ENCODE results near the gene PTGDR. TPM values are rescaled to one million over a fixed set of nuclear protein-coding genes. Genes with fewer than 3 reads are reported as not detected.

PTGDR gene
- total RNA-seq, 4 donors from 2014 or later = 0.17 to 0.66 (median 0.37) TPM

DNA sequence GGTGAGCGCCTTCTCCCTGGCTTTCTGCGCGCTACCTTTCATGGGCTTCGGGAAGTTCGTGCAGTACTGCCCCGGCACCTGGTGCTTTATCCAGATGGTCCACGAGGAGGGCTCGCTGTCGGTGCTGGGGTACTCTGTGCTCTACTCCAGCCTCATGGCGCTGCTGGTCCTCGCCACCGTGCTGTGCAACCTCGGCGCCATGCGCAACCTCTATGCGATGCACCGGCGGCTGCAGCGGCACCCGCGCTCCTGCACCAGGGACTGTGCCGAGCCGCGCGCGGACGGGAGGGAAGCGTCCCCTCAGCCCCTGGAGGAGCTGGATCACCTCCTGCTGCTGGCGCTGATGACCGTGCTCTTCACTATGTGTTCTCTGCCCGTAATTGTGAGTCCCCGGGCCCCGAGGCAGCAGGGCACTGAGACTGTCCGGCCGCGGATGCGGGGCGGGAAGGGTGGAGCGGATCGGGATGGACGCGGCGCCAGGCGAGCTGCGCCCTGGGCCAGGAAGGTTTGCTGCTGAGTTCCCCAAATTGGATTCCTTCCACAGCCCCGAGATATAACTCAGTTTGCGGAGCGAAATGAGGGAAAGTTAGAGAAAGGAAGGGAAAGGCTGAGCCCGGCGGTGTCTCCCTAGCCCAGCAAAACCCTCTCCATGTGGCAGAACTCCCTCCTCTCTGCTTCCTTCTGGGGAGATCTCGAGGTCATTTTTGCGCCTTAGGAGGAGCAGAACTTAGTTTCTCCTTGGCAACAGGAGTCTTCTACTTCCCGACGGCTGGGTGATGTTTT is 972 bp downstream of the PTGDR start:
- H3K4me3 ChIP-seq = peak overlapping the region; percentile 45 to 58 (median 48)
- H3K27ac ChIP-seq (replicated peaks in 1 of 4) = no peak overlapping the region
- H3K9me3 ChIP-seq = no peaks in the 10 kb centered on the region
- intact Hi-C loops (cut with DNase I) = no loop called here
- no peak for TF ChIP-seq POLR2A (IDR thresholded peaks at IDR 0.05; ENCODE audit: low read depth)
- TF ChIP-seq EP300 (IDR thresholded peaks at IDR 0.05) = no peak
- TF ChIP-seq POLR2AphosphoS5 (IDR thresholded peaks at IDR 0.05) = no peak
- TF ChIP-seq, protein P1, sequence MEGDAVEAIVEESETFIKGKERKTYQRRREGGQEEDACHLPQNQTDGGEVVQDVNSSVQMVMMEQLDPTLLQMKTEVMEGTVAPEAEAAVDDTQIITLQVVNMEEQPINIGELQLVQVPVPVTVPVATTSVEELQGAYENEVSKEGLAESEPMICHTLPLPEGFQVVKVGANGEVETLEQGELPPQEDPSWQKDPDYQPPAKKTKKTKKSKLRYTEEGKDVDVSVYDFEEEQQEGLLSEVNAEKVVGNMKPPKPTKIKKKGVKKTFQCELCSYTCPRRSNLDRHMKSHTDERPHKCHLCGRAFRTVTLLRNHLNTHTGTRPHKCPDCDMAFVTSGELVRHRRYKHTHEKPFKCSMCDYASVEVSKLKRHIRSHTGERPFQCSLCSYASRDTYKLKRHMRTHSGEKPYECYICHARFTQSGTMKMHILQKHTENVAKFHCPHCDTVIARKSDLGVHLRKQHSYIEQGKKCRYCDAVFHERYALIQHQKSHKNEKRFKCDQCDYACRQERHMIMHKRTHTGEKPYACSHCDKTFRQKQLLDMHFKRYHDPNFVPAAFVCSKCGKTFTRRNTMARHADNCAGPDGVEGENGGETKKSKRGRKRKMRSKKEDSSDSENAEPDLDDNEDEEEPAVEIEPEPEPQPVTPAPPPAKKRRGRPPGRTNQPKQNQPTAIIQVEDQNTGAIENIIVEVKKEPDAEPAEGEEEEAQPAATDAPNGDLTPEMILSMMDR (IDR thresholded peaks at IDR 0.05) = no peak
- no peaks in the 10 kb centered on the region for H3K36me3 ChIP-seq
- H3K4me1 ChIP-seq = peaks cover 21 to 31% (median 30%) of the 10 kb centered on the region in 4 donors
- H3K27me3 ChIP-seq = peaks cover 0 to 46% (median 0%) of the 10 kb centered on the region in 4 donors
- no peak for DNase-seq (ENCODE audit: extremely low spot score)
- WGBS = 3% methylated on average over 28 of the region's 54 CpGs

DNA sequence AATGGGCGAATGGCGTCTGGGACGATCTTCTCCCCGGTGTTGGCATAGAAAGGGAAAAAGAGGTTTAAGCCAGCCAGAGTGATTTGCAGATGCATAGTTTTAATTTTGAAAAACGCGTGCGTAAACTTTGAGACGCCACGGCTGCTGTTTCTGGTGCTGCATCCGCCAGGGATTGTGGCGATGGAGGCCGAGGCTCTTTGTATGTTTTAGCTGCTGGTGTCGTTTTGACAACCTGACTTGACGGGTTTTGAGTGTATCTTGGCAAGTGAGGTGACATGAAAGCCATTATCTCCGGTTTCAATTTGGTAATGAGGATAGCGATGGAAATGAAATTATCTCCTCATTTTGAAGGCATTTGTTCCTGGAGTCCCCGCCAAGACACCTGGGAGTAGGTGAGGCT is 1.6 kb downstream of the PTGDR start:
- DNase-seq (ENCODE audit: extremely low spot score) = no peak
- TF ChIP-seq EP300 (IDR thresholded peaks at IDR 0.05) (no peak), POLR2A (IDR thresholded peaks at IDR 0.05; ENCODE audit: low read depth) (no peak), POLR2AphosphoS5 (IDR thresholded peaks at IDR 0.05) (no peak)
- TF ChIP-seq, protein P1 (IDR thresholded peaks at IDR 0.05) = no peak
- peaks cover 0 to 46% (median 0%) of the 10 kb centered on the region in 4 donors for H3K27me3 ChIP-seq
- H3K36me3 ChIP-seq = no peaks in the 10 kb centered on the region
- no peaks in the 10 kb centered on the region for H3K9me3 ChIP-seq
- H3K4me3 ChIP-seq = peak overlapping the region; percentile 45 to 58 (median 48)
- H3K4me1 ChIP-seq = peaks cover 21 to 31% (median 30%) of the 10 kb centered on the region in 4 donors
- 42% methylated on average over 17 of the region's 17 CpGs for WGBS
- no peak overlapping the region for H3K27ac ChIP-seq (replicated peaks in 1 of 4)
- intact Hi-C loops (cut with DNase I) = no loop called here

DNA sequence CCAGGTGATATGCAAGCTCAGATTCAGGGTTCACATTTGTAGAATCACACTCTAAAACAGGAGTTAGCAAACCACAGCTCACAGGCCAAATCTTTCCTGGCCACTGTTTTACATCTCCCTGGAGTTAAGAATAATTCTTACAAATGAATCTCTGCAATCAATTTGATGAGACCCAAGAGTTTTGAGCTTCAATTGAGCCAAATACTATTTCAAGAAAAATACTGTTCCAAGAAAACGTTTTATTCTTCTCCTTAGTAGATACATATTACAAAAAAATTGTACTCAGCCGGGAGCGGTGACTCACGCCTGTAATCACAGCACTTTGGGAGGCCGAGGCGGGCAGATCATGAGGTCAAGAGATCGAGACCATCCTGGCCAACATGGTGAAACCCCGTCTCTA is 2.5 kb downstream of the PTGDR start:
- Histone ChIP-seq H3K9me3 (no peaks in the 10 kb centered on the region), H3K4me1 (peaks cover 21 to 31% (median 30%) of the 10 kb centered on the region in 4 donors), H3K36me3 (no peaks in the 10 kb centered on the region), H3K27ac (replicated peaks in 1 of 4) (no peak overlapping the region), H3K27me3 (peaks cover 0 to 46% (median 0%) of the 10 kb centered on the region in 4 donors), H3K4me3 (peak overlapping the region in 1 of 4 donors; percentile 45)
- no peak for DNase-seq (ENCODE audit: extremely low spot score)
- WGBS = 57% methylated on average over 8 of the region's 8 CpGs
- intact Hi-C loops (cut with DNase I) = no loop called here
- TF ChIP-seq EP300 (IDR thresholded peaks at IDR 0.05) = no peak
- TF ChIP-seq POLR2AphosphoS5 (IDR thresholded peaks at IDR 0.05) = peak in 1 of 2 donors; percentile 6

DNA sequence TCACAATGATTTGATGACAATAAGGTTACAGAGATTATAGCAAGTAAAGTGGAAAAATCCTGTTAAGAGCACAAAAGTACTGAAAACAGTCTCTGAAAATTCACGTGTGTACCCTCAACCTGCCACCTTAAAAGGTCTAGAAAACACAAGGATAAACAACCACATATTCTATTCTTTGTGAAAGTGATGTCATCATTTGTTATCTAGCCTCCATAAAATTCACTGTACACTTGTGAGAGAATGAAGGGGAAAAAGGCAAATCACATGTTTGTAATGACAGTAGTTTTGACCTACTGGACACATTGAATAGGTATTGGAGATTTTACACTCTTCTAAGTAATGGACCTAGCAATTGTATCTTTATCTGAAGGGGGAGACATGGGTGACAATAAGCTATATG is 4.0 kb downstream of the PTGDR start:
- Histone ChIP-seq H3K27me3 (peaks cover 0 to 38% (median 0%) of the 10 kb centered on the region in 4 donors), H3K36me3 (no peaks in the 10 kb centered on the region), H3K4me3 (no peak overlapping the region), H3K4me1 (peaks cover 19 to 30% (median 29%) of the 10 kb centered on the region in 4 donors), H3K9me3 (no peaks in the 10 kb centered on the region), H3K27ac (replicated peaks in 1 of 4) (no peak overlapping the region)
- no peak for DNase-seq (ENCODE audit: extremely low spot score)
- intact Hi-C loops (cut with DNase I) = no loop called here
- 82% methylated on average over 1 of the region's 1 CpG for WGBS
- TF ChIP-seq POLR2AphosphoS5 (IDR thresholded peaks at IDR 0.05) (no peak), POLR2A (IDR thresholded peaks at IDR 0.05; ENCODE audit: low read depth) (no peak), EP300 (IDR thresholded peaks at IDR 0.05) (no peak)
- TF ChIP-seq, protein P1 (IDR thresholded peaks at IDR 0.05) = no peak

DNA sequence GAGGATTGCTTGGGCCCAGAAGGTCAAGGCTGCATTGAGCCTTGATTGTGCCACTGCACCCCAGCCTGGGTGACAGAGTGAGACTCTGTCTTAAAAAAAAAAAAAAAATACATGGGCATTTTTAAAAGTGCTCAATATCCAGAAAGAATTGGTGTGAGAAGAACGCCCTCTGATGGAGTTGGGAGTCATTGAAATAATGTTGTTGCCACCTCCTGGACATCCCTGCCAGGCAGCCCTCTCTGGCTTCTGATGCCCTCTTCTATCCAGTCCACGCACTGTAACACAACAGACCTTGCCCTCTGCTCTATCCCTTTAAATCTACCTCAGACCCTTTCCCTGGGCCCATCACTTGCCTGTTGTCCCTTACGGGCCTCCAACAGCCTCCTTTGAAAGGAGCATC is 4.9 kb downstream of the PTGDR start:
- H3K36me3 ChIP-seq = no peaks in the 10 kb centered on the region
- peaks cover 13 to 23% (median 20%) of the 10 kb centered on the region in 4 donors for H3K4me1 ChIP-seq
- H3K4me3 ChIP-seq = no peak overlapping the region
- DNase-seq (ENCODE audit: extremely low spot score) = no peak
- TF ChIP-seq EP300 (IDR thresholded peaks at IDR 0.05) = no peak
- TF ChIP-seq POLR2A (IDR thresholded peaks at IDR 0.05; ENCODE audit: low read depth) = no peak
- no peak for TF ChIP-seq POLR2AphosphoS5 (IDR thresholded peaks at IDR 0.05)
- TF ChIP-seq, protein P1 (IDR thresholded peaks at IDR 0.05) = no peak
- peaks cover 0 to 32% (median 0%) of the 10 kb centered on the region in 4 donors for H3K27me3 ChIP-seq
- no peaks in the 10 kb centered on the region for H3K9me3 ChIP-seq
- intact Hi-C loops (cut with DNase I) = no loop called here
- H3K27ac ChIP-seq (replicated peaks in 1 of 4) = no peak overlapping the region
- WGBS = 59% methylated on average over 3 of the region's 3 CpGs
